ENCODE data around the gene TGM2.

The TGM2 gene

GRCh38 chr20:38181207-38181801 lies 16.2 kb upstream of the TGM2 start:
- TF ChIP-seq CTCF (IDR thresholded peaks at IDR 0.05): no peak

- TF ChIP-seq CTCF (IDR thresholded peaks at IDR 0.05): no peak
Measured at GRCh38 chr20:38180781-38181180, 15.7 kb upstream of the TGM2 start.

- TF ChIP-seq CTCF (IDR thresholded peaks at IDR 0.05): no peak
Measured at GRCh38 chr20:38179846-38180245, 14.8 kb upstream of the TGM2 start.

GRCh38 chr20:38178581-38178980 lies 13.5 kb upstream of the TGM2 start:
- TF ChIP-seq CTCF (IDR thresholded peaks at IDR 0.05): no peak

- TF ChIP-seq CTCF (IDR thresholded peaks at IDR 0.05): no peak
Measured at GRCh38 chr20:38178065-38178491, 13.0 kb upstream of the TGM2 start.

- no peak for TF ChIP-seq CTCF (IDR thresholded peaks at IDR 0.05)
Measured at GRCh38 chr20:38177201-38177600, 12.1 kb upstream of the TGM2 start.

GRCh38 chr20:38175304-38176180 lies 10.5 kb upstream of the TGM2 start:
- TF ChIP-seq CTCF (IDR thresholded peaks at IDR 0.05): no peak
